Middle frontal gyrus (tissue), 1 donor: ENCODE measurements around the gene COL7A1.
A peak's percentile ranks its signal among the peaks of the same experiment; 100 is the strongest.
"Not testable (repeated sequence)": the region's sequence is repeated elsewhere in the genome, so short reads cannot be mapped to it uniquely, and the experiment has no call there.

Experiments used
- DNase-seq: peaks from one replicate; pipeline ENCODE4 v3.0.0-alpha.2; 2015; ENCODE audit warnings: low spot score; ENCODE audit errors: extremely low spot score

Gene COL7A1

GRCh38 chr3:48546203-48546829 lies 48.8 kb downstream of the COL7A1 start:
- no peak for DNase-seq

- no peak for DNase-seq
These were observed 51.0 kb downstream of the COL7A1 start for GRCh38 chr3:48544141-48544540.

- no peak for DNase-seq
These were observed 51.8 kb downstream of the COL7A1 start for GRCh38 chr3:48543271-48543866.

GRCh38 chr3:48538451-48538850 lies 56.7 kb downstream of the COL7A1 start:
- DNase-seq: no peak

GRCh38 chr3:48536785-48537184 lies 58.3 kb downstream of the COL7A1 start:
- no peak for DNase-seq

GRCh38 chr3:48536116-48536515 lies 59.0 kb downstream of the COL7A1 start:
- no peak for DNase-seq

GRCh38 chr3:48535578-48535977 lies 59.6 kb downstream of the COL7A1 start:
- no peak for DNase-seq

- no peak for DNase-seq
These were observed 62.2 kb downstream of the COL7A1 start for GRCh38 chr3:48532977-48533337.

GRCh38 chr3:48532271-48532976 lies 62.7 kb downstream of the COL7A1 start:
- DNase-seq: peak; percentile 52

- DNase-seq: not testable (repeated sequence)
These were observed 64.4 kb downstream of the COL7A1 start for GRCh38 chr3:48530701-48531100.

GRCh38 chr3:48528754-48529153 lies 66.4 kb downstream of the COL7A1 start:
- DNase-seq: no peak

- no peak for DNase-seq
These were observed 67.1 kb downstream of the COL7A1 start for GRCh38 chr3:48528048-48528447.

GRCh38 chr3:48524970-48525369 lies 70.2 kb downstream of the COL7A1 start:
- DNase-seq: no peak

GRCh38 chr3:48521635-48522034 lies 73.5 kb downstream of the COL7A1 start:
- DNase-seq: no peak

GRCh38 chr3:48519277-48519643 lies 75.9 kb downstream of the COL7A1 start:
- no peak for DNase-seq

GRCh38 chr3:48518638-48519276 lies 76.4 kb downstream of the COL7A1 start:
- DNase-seq: no peak

GRCh38 chr3:48518069-48518468 lies 77.1 kb downstream of the COL7A1 start:
- no peak for DNase-seq

- DNase-seq: no peak
These were observed 78.6 kb downstream of the COL7A1 start for GRCh38 chr3:48516571-48516970.

- no peak for DNase-seq
These were observed 80.5 kb downstream of the COL7A1 start for GRCh38 chr3:48514431-48515227.
